Measurements from ENCODE around the gene PTBP1.

PTBP1 gene

DNA sequence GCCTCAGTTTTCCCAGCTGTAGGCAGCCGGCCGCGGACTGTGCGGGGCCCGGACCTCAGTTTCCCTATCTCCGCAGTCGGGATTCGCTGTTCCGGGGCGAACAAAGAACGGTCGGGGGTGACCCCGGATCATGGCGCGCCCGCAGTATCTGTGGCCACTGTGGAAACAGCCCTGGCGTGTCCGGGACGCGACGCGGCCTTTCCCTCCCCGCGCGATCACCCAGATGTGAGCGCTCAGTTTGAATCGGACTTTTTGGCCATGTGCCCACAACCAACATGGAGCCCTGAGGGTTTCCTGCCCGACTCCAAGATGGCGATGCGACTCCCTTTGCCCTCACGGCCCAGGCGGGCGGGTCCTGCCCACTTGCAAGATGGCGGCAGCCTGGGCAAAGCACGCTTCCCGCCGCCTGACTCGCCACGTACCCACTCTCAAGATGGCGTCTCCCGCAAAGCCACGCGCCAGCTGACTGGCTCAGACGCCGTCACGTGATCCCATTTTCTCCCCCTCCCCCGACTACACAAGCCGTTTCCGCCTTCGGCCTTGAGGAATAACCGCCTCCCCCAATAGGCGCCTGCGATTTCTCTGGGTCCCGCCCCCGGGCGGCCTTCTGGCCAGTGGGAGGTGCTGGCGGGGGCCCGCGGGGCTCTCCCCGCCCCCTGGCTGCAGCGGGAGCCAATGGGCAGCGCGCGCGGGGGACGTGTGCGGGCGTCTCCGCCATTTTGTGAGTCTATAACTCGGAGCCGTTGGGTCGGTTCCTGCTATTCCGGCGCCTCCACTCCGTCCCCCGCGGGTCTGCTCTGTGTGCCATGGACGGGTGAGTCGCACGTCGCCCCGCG, at the start of gene PTBP1:
Gene PTBP1 (plus strand): TSS at position 761 of the 836 bp plus-strand sequence. CDS start 46 bp downstream, at position 807.
- DNase-seq (ENCODE audit: low read depth in 3 of 3, low spot score in 1 of 3): peak; percentile 95 to 100 (median 99)

DNA sequence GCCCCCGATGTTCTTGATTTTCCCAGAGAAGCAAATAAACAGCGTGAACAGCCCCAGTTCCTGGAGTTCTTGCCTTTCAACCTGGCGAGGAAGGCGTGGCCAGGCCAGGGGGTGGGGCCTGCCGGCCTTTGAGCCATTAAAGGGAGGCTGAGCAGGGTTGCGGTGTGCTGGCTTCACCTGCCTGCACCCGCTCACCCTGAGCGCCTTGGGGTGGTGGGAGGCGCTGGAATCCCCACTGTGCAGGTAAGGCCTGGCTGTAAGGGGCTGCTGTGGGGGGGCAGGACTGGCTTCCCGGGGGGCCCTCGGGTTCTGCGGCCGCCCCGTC, 49.0 kb upstream of the PTBP1 start:
- no peak for DNase-seq (ENCODE audit: low read depth in 3 of 3, low spot score in 1 of 3)

DNA sequence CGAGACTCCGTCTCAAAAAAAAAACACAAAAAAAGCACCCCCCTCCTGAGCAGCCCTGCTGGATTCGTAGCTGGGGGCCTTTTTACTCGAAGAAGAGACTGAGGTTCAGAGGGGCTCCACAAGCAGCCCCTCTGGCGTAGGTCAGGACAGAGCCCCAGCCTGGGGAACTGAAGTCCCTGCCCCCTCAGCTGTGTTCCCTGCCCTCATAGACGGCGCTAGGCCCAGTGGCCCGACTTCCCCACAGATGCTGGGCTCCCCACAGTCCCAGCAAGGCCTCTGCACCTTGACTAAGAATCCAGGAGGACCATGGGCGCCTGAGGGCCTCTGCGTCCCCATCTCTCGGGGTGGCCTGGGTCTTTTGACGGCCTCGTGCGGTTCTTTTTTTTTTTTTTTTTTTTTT, 47.4 kb upstream of the PTBP1 start:
- DNase-seq (ENCODE audit: low read depth in 3 of 3, low spot score in 1 of 3): no peak

- no peak for DNase-seq (ENCODE audit: low read depth in 3 of 3, low spot score in 1 of 3)
Observed at GRCh38 chr19:750640-751423, 46.4 kb upstream of the PTBP1 start, which contains the start of gene MISP. Gene MISP (plus strand): TSS chr19:751112. CDS start chr19:756947, 5,835 bp downstream.

DNA sequence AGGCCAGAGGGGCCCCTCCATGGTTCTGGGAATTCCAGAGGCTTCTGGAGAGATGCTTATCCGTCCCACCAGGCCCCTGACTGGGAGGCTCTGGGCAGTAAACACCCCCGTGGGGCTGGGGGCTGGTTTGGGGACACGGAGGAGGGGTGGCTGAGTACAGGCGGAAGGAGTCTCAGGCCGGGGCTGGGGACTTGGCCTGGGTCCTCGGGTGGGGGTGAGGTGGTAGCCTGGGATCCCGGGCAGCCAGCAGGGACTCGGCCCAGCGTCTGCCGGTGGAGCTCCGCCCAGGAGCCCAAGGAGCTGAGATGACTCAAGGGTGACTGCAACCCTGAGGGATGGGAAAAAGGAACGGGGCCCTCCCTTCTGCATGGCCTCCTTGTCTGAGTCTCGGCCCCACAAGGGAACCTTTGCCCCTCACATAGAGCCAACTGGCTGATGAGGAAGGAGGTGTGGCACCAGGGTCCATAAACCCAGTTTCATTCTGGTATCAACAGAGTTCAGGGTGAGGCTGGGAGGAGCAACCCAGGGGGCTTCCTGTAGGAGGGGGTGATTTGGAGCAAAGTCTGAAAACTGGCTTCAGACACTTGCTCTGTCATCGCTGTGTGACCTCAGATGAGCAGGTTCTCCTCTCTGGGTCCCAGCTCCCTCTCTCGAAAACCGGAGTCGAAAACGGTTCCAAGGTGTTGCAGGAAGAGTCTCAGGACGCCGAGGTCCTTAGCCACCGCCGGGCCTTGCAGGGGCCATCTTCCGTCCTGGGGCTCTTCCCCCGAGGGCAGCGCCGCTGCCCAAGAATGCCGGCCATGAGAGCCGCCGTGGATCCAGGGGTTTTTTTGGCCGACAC, 45.5 kb upstream of the PTBP1 start:
- DNase-seq (ENCODE audit: low read depth in 3 of 3, low spot score in 1 of 3): no peak

- no peak for DNase-seq (ENCODE audit: low read depth in 3 of 3, low spot score in 1 of 3)
Observed at GRCh38 chr19:752652-753517, 44.4 kb upstream of the PTBP1 start.

GRCh38 chr19:754530-754929, 42.7 kb upstream of the PTBP1 start:
- no peak for DNase-seq (ENCODE audit: low read depth in 3 of 3, low spot score in 1 of 3)

- DNase-seq (ENCODE audit: low read depth in 3 of 3, low spot score in 1 of 3): no peak
Observed at GRCh38 chr19:755063-755462, 42.2 kb upstream of the PTBP1 start.

DNA sequence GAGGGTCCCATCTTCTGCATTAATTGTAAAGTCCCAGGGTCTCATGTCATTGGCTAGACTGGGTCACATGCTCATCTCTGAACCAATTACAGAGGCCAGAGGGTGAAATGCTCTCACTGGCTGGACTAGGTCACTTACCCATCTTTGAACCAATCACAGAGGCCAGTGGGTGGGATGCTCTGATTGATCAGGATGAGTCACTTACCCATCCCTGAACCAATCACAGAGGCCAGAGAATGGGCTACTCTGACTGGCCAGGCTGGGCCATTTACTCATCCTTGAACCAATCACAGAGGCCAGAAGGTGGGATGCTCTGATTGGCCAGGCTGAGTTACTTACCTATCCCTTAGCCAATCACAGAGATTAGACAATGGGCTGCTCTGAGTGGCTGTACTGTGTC, 41.0 kb upstream of the PTBP1 start:
- no peak for DNase-seq (ENCODE audit: low read depth in 3 of 3, low spot score in 1 of 3)

DNA sequence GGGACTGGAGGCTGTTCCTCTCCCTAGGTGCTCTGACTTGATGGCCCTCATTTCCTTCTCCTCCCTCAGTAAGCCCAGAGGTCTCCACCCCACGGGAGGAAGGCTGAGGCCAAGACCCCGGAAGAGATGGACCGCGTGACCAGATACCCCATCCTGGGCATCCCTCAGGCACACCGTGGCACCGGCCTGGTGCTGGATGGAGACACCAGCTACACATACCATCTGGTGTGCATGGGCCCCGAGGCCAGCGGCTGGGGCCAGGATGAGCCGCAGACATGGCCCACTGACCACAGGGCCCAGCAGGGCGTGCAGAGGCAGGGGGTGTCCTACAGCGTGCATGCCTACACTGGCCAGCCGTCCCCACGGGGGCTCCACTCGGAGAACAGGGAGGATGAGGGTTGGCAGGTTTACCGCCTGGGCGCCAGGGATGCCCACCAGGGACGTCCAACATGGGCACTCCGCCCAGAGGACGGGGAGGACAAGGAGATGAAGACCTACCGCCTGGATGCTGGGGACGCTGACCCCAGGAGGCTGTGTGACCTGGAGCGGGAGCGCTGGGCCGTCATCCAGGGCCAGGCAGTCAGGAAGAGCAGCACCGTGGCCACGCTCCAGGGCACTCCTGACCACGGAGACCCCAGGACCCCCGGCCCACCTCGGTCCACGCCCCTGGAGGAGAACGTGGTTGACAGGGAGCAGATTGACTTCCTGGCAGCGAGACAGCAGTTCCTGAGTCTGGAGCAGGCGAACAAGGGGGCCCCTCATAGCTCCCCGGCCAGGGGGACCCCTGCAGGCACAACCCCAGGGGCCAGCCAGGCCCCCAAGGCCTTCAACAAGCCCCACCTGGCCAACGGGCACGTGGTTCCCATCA, 40.2 kb upstream of the PTBP1 start:
- no peak for DNase-seq (ENCODE audit: low read depth in 3 of 3, low spot score in 1 of 3)

- no peak for DNase-seq (ENCODE audit: low read depth in 3 of 3, low spot score in 1 of 3)
Observed at GRCh38 chr19:757811-758668, 39.2 kb upstream of the PTBP1 start.

DNA sequence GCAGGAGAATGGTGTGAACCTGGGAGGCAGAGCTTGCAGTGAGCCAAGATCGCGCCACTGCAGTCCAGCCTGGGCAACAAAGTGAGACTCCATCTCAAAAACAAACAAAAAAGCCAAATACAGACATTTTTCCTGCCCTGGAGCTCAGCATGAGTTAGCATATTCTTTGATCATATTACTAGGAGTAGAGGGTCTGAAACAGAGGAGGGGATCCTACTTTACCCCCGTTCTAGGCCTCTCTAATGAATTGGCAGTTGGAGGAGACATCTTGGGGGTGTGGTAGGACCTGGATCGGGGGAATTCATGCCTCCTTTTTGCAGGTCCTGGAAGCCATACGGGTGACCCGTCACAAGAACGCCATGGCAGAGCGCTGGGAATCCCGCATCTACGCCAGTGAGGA, 34.1 kb upstream of the PTBP1 start:
- no peak for DNase-seq (ENCODE audit: low read depth in 3 of 3, low spot score in 1 of 3)

DNA sequence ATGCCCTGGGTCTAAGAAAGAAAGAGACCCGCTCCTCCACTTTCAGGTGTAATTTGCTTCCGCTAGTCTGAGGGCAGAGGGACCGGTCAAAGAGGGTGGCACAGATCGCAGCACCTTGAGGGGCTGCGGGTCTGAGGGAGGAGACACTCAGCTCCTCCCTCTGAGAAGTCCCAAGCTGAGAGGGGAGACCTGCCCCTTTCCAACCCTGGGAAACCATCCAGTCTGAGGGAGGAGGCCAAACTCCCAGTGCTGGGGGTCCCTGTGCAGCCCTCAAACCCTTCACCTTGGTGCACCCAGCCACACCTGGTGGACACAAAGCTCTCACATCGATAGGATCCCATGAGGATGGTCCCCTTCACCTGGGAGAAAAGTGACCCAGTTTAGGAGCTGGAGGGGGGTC, 33.4 kb upstream of the PTBP1 start:
- DNase-seq (ENCODE audit: low read depth in 3 of 3, low spot score in 1 of 3): no peak

DNA sequence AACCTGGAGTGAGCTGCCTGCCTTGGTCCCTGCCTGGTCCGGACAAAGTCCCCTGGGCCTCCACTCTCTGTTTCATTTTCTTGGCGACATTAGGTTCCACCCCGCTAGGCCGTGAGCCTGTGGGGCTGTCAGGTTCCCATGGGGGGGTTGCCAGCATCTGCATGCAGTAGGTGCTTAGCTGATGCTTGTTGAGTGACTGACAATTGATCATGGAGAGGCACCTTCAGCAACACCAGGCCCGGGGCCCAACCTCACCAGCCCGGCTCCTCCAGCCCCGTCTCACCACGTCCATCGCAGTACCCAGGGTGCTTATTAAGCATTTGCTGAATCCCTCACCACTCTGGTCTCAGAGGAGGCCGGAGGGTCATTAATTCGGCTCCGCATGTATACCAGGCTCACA, 33.0 kb upstream of the PTBP1 start:
- no peak for DNase-seq (ENCODE audit: low read depth in 3 of 3, low spot score in 1 of 3)

DNA sequence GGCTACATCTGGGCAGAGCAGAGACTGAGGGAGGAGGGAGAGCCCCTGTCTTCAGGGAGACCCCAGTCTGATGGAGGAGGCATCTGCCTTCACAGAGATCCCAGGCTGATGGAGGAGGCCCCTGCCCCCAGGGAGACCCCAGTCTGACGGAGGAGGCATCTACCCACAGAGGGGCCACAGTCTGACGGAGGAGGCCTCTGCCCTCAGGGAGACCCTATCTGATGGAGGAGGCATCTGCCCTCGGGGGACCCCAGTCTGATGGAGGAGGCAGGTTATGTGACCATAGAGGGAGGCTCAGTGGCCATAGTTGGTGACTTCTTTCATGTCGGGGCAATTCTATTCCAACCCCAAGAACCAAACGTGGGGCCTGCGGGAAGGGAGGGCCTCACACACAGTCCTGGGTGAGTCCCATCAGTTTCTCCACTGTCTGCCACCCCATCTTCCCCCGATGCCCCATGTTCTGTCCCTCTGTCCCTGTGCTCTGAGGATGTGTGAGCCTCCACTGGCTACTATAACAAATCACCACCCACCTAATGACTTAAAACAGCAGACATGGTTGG, 32.0 kb upstream of the PTBP1 start:
- DNase-seq (ENCODE audit: low read depth in 3 of 3, low spot score in 1 of 3): no peak

- no peak for DNase-seq (ENCODE audit: low read depth in 3 of 3, low spot score in 1 of 3)
Observed at GRCh38 chr19:768424-768823, 28.8 kb upstream of the PTBP1 start.

DNA sequence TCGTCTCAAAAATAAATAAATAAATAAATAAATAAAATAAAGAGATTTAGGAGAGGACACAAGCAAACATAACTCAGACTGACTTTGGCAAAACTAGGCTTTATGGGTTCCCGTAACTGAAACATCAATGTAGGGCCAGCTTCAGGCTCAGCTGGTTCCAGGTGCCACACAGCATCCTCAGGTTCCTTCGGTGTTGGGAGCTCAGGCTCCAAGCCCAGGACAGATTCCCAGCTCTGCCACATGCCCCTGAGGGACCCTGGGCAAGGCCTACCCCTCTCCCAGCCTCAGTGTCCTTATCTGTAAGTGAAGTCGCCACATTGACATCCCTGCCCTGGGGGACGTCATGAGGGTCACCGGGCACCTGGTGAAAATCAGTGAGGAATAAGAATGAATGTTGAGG, 27.6 kb upstream of the PTBP1 start:
- DNase-seq (ENCODE audit: low read depth in 3 of 3, low spot score in 1 of 3): no peak

GRCh38 chr19:771332-771785, 25.9 kb upstream of the PTBP1 start:
- DNase-seq (ENCODE audit: low read depth in 3 of 3, low spot score in 1 of 3): no peak

Measured in stimulated activated CD4-positive, alpha-beta T cell treated with anti-CD3 and anti-CD28 coated beads, TNF-alpha, amount 100 ng/mL, for 1 hour (primary cell).